ENCODE results near the gene MEG3.

DNA sequence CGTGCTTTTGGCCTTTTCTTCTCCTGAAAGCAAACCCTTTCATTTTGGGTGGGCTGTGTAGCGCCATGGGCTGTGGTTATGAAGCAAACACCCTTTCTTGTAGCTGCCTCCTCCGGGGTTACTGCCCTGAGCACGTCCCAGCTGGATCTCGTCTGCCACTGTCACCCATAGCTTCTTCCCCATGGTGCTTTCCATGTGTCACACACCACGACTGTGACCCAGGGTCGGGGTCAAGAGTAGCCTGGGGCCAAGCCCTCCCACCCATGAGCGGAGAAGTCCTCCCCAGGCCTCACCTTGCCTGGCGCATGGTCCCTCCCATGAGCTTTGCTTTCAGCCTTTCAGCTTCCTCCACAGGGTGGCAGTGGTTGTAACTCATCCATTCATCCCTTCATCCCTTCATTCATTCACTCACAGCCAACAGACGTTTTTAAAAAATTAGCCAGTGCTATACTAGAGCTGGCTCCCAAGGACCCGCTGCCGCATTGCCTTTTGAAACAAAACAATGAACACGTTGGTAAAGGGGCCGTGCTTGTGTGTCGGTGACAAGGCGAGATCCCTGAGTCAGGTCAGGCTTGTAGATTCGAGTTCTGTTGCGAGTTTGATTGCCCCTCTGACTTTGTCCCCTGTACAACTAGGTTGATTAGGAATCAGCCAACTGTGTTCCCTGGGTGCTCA is 29.5 kb downstream of the MEG3 start:
- TF ChIP-seq, protein P1, sequence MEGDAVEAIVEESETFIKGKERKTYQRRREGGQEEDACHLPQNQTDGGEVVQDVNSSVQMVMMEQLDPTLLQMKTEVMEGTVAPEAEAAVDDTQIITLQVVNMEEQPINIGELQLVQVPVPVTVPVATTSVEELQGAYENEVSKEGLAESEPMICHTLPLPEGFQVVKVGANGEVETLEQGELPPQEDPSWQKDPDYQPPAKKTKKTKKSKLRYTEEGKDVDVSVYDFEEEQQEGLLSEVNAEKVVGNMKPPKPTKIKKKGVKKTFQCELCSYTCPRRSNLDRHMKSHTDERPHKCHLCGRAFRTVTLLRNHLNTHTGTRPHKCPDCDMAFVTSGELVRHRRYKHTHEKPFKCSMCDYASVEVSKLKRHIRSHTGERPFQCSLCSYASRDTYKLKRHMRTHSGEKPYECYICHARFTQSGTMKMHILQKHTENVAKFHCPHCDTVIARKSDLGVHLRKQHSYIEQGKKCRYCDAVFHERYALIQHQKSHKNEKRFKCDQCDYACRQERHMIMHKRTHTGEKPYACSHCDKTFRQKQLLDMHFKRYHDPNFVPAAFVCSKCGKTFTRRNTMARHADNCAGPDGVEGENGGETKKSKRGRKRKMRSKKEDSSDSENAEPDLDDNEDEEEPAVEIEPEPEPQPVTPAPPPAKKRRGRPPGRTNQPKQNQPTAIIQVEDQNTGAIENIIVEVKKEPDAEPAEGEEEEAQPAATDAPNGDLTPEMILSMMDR (IDR thresholded peaks at IDR 0.05; ENCODE audit: control extremely low read depth in 1 of 3, insufficient read depth in 1 of 3, low read depth in 1 of 3, low read length in 3 of 3), result peak; percentile 10 to 38 (median 35); a peak in 2 of 4 replicates
- TF ChIP-seq, protein P2, sequence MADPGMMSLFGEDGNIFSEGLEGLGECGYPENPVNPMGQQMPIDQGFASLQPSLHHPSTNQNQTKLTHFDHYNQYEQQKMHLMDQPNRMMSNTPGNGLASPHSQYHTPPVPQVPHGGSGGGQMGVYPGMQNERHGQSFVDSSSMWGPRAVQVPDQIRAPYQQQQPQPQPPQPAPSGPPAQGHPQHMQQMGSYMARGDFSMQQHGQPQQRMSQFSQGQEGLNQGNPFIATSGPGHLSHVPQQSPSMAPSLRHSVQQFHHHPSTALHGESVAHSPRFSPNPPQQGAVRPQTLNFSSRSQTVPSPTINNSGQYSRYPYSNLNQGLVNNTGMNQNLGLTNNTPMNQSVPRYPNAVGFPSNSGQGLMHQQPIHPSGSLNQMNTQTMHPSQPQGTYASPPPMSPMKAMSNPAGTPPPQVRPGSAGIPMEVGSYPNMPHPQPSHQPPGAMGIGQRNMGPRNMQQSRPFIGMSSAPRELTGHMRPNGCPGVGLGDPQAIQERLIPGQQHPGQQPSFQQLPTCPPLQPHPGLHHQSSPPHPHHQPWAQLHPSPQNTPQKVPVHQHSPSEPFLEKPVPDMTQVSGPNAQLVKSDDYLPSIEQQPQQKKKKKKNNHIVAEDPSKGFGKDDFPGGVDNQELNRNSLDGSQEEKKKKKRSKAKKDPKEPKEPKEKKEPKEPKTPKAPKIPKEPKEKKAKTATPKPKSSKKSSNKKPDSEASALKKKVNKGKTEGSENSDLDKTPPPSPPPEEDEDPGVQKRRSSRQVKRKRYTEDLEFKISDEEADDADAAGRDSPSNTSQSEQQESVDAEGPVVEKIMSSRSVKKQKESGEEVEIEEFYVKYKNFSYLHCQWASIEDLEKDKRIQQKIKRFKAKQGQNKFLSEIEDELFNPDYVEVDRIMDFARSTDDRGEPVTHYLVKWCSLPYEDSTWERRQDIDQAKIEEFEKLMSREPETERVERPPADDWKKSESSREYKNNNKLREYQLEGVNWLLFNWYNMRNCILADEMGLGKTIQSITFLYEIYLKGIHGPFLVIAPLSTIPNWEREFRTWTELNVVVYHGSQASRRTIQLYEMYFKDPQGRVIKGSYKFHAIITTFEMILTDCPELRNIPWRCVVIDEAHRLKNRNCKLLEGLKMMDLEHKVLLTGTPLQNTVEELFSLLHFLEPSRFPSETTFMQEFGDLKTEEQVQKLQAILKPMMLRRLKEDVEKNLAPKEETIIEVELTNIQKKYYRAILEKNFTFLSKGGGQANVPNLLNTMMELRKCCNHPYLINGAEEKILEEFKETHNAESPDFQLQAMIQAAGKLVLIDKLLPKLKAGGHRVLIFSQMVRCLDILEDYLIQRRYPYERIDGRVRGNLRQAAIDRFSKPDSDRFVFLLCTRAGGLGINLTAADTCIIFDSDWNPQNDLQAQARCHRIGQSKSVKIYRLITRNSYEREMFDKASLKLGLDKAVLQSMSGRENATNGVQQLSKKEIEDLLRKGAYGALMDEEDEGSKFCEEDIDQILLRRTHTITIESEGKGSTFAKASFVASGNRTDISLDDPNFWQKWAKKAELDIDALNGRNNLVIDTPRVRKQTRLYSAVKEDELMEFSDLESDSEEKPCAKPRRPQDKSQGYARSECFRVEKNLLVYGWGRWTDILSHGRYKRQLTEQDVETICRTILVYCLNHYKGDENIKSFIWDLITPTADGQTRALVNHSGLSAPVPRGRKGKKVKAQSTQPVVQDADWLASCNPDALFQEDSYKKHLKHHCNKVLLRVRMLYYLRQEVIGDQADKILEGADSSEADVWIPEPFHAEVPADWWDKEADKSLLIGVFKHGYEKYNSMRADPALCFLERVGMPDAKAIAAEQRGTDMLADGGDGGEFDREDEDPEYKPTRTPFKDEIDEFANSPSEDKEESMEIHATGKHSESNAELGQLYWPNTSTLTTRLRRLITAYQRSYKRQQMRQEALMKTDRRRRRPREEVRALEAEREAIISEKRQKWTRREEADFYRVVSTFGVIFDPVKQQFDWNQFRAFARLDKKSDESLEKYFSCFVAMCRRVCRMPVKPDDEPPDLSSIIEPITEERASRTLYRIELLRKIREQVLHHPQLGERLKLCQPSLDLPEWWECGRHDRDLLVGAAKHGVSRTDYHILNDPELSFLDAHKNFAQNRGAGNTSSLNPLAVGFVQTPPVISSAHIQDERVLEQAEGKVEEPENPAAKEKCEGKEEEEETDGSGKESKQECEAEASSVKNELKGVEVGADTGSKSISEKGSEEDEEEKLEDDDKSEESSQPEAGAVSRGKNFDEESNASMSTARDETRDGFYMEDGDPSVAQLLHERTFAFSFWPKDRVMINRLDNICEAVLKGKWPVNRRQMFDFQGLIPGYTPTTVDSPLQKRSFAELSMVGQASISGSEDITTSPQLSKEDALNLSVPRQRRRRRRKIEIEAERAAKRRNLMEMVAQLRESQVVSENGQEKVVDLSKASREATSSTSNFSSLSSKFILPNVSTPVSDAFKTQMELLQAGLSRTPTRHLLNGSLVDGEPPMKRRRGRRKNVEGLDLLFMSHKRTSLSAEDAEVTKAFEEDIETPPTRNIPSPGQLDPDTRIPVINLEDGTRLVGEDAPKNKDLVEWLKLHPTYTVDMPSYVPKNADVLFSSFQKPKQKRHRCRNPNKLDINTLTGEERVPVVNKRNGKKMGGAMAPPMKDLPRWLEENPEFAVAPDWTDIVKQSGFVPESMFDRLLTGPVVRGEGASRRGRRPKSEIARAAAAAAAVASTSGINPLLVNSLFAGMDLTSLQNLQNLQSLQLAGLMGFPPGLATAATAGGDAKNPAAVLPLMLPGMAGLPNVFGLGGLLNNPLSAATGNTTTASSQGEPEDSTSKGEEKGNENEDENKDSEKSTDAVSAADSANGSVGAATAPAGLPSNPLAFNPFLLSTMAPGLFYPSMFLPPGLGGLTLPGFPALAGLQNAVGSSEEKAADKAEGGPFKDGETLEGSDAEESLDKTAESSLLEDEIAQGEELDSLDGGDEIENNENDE (IDR thresholded peaks at IDR 0.05; ENCODE audit: insufficient replicate concordance, low read length), result no peak
- no peak for TF ChIP-seq EZH2 (IDR thresholded peaks at IDR 0.05; ENCODE audit: low read depth, low read length, severe bottlenecking)

Measured in H1 (cell line).